Stimulated activated CD4-positive, alpha-beta T cell treated with anti-CD3 and anti-CD28 coated beads, Interleukin-15, amount 100 ng/mL, for 1 hour (primary cell): Measurements from ENCODE around the gene PRR22.
"Not testable (repeated sequence)": the region's sequence is repeated elsewhere in the genome, so short reads cannot be mapped to it uniquely, and the experiment has no call there.

Experiments
- DNase-seq, 2 donors: peaks; one replicate each; pipeline ENCODE4 v3.0.0-alpha.2; 2020; ENCODE audit warnings: low read depth in 1 of 2, low spot score in 1 of 2

PRR22 gene

GRCh38 chr19:5792224-5792623 lies 7.7 kb upstream of the PRR22 start:
- DNase-seq = no peak

- peak; percentile 89 to 91 for DNase-seq
Measured at GRCh38 chr19:5790559-5791520, 6.3 kb upstream of the PRR22 start, which contains the start of gene DUS3L. Gene DUS3L, minus strand, starts transcription at chr19:5791163. Its CDS starts 22 bp downstream, at chr19:5791141.

- DNase-seq = no peak
Measured at GRCh38 chr19:5789886-5790558, 5.5 kb upstream of the PRR22 start.

GRCh38 chr19:5789351-5789761 lies 4.8 kb upstream of the PRR22 start:
- no peak for DNase-seq

GRCh38 chr19:5788422-5788821 lies 3.9 kb upstream of the PRR22 start:
- no peak for DNase-seq

- DNase-seq = no peak
Measured at GRCh38 chr19:5787409-5788182, 3.0 kb upstream of the PRR22 start.

GRCh38 chr19:5786593-5787408 lies 2.3 kb upstream of the PRR22 start:
- no peak for DNase-seq

GRCh38 chr19:5785423-5785822 lies 877 bp upstream of the PRR22 start:
- no peak for DNase-seq

- no peak for DNase-seq
Measured at GRCh38 chr19:5782945-5783919, 1.3 kb downstream of the PRR22 start.

GRCh38 chr19:5782322-5782721 lies 2.2 kb downstream of the PRR22 start:
- no peak for DNase-seq

- DNase-seq = not testable (repeated sequence)
Measured at GRCh38 chr19:5780916-5781315, 3.6 kb downstream of the PRR22 start.

GRCh38 chr19:5778402-5778801 lies 6.1 kb downstream of the PRR22 start:
- no peak for DNase-seq

- no peak for DNase-seq
Measured at GRCh38 chr19:5775668-5776309, 8.8 kb downstream of the PRR22 start.

- DNase-seq = no peak
Measured at GRCh38 chr19:5774921-5775320, 9.6 kb downstream of the PRR22 start.

GRCh38 chr19:5773276-5773675 lies 11.3 kb downstream of the PRR22 start:
- no peak for DNase-seq

- no peak for DNase-seq
Measured at GRCh38 chr19:5772416-5772815, 12.1 kb downstream of the PRR22 start.

GRCh38 chr19:5767949-5768348 lies 16.6 kb downstream of the PRR22 start:
- DNase-seq = no peak

- no peak for DNase-seq
Measured at GRCh38 chr19:5765220-5765619, 19.3 kb downstream of the PRR22 start.
